Bronchial epithelial cell (primary cell): Measurements from ENCODE around the gene TMEM87A. TPM values are rescaled to one million over a fixed set of nuclear protein-coding genes. Genes with fewer than 3 reads are reported as not detected.

Experiments
- DNase-seq: peaks from one replicate; pipeline ENCODE4 v3.0.0-alpha.2; 2010; ENCODE audit warnings: low read depth
- FAIRE-seq: peaks from 2 replicates; lab custom pipeline; 2011; peaks lifted over from hg19 to GRCh38; lab: Jason Lieb, UNC
- H3K27me3 ChIP-seq: 2 replicates; pipeline ENCODE4 v1.5.1; 2011; ENCODE audit warnings: low read length; ENCODE audit not compliant: control insufficient read depth, insufficient read depth
- H3K36me3 ChIP-seq: 2 replicates; pipeline ENCODE4 v1.5.1; 2011; ENCODE audit warnings: low read length; ENCODE audit not compliant: control insufficient read depth, insufficient read depth
- H3K4me3 ChIP-seq: 2 replicates; pipeline ENCODE4 v1.5.1; 2011; ENCODE audit warnings: mild to moderate bottlenecking, low read depth, low read length, control low read depth
- CTCF ChIP-seq: IDR thresholded peaks from 2 replicates; pipeline ENCODE4 v1.5.1; 2011; ENCODE audit warnings: mild to moderate bottlenecking, moderate library complexity, low read length, control low read depth, inconsistent platforms; ENCODE audit not compliant: insufficient read depth, severe bottlenecking
- total RNA-seq: library from RNA; depleted of rRNA; stranded (reverse); fragments of >200 nt; gene quantifications from 2 replicates; pipeline ENCODE4 v1.2.1, GENCODE V29; 2014

TMEM87A gene
- total RNA-seq, 1 donor from 2014 or later: 156 TPM

DNA sequence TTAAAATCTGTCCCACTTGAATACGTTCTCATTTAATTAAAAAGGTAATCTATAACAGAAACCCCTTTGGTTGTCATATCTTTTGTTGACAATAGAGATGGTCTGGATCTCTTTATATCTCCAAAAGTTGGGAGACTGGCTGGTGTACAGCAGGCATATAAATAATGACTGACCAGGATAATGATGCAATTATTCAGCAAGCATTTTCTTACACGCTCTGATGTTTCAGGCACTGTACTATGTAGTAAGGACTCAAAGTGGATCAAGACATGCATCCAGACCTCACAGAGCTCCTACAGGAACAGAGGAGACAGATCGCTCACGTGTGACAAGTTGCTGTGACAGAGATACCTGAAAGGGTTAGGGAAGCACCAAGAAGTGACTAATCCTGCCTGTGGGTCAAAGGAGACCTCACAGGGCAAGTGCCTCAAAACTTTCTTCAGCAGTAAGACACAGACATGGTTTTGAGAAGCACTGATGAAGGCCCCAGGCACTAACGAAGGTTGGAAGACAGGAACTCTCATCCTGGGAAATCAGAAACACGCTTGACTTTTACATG lies 90.8 kb downstream of the TMEM87A start:
- DNase-seq (no peak), FAIRE-seq (no peak)
- no peak overlapping the region for H3K4me3 ChIP-seq
- peaks cover 17% of the 10 kb centered on the region for H3K36me3 ChIP-seq
- H3K27me3 ChIP-seq: no peaks in the 10 kb centered on the region
- no peak for TF ChIP-seq CTCF

DNA sequence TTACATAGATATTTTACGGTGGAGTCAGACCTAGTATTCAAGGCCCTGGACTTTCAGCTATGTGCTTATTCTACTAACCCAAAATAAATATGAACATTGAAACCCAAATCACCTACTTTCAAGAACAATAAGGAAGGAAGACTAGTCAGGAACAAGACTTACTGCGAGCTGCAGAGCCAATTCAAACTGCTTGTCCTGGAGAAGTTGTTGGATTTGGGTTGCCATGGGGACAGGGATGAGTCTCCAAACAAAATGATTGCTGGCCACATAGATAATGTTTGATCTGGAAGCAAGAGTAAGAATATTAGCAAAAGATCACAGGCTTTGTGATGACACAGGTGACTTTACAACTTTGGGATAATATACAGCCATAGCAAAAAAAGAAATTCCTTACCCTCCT lies 95.2 kb downstream of the TMEM87A start:
- H3K36me3 ChIP-seq: peaks cover 14% of the 10 kb centered on the region
- H3K27me3 ChIP-seq: no peaks in the 10 kb centered on the region
- no peak overlapping the region for H3K4me3 ChIP-seq
- TF ChIP-seq CTCF: no peak
- FAIRE-seq: no peak
- DNase-seq: no peak

GRCh38 chr15:42175671-42176070 lies 97.6 kb downstream of the TMEM87A start:
- H3K4me3 ChIP-seq: no peak overlapping the region
- H3K27me3 ChIP-seq: no peaks in the 10 kb centered on the region
- peaks cover 22% of the 10 kb centered on the region for H3K36me3 ChIP-seq
- DNase-seq (no peak), FAIRE-seq (no peak)
- TF ChIP-seq CTCF: no peak

DNA sequence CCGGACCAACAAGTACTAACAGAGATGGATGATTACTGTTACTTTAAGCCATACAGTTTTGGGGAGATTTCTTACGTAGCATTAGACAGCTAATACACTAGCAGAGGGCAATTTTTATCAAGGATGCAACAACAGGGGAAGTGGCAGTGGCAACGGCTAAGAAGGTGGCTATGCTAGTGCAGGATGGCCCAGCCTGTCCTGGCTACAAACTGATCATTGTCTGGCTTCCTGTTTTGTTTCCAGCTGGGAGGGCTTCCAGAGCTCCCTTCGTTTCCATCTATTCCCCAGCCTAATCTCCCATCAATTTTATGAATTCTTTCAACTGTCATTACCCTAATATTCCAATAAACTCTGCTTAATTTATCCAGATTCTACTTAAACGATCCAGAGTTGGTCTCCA lies 100.8 kb downstream of the TMEM87A start:
- H3K27me3 ChIP-seq: no peaks in the 10 kb centered on the region
- no peak for TF ChIP-seq CTCF
- no peak overlapping the region for H3K4me3 ChIP-seq
- DNase-seq (no peak), FAIRE-seq (no peak)
- H3K36me3 ChIP-seq: peaks cover 26% of the 10 kb centered on the region

DNA sequence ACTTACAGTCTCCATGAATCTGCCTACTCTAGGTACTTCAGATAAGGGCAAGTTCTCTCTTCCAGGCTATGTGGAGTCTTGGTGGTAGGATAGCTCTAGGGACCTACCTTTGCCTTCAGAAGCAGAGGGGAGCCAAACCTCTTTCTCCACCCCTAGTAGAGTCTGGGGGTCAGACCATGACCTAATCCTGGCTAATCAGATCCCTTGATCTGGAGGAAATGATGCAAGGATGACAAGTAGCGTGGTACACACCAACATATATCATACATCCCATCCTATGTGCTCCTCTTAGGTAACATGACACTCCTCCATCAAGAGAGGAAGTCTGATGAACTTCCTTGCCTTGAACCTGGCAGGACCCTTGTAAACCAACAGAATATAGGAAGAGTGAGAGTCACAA lies 101.4 kb downstream of the TMEM87A start:
- Histone ChIP-seq H3K36me3 (peaks cover 29% of the 10 kb centered on the region), H3K4me3 (no peak overlapping the region), H3K27me3 (no peaks in the 10 kb centered on the region)
- FAIRE-seq (no peak), DNase-seq (no peak)
- TF ChIP-seq CTCF: no peak

- FAIRE-seq (no peak), DNase-seq (no peak)
- no peak for TF ChIP-seq CTCF
- Histone ChIP-seq H3K4me3 (no peak overlapping the region), H3K27me3 (no peaks in the 10 kb centered on the region), H3K36me3 (peaks cover 31% of the 10 kb centered on the region)
Measured at GRCh38 chr15:42171122-42171521, 102.1 kb downstream of the TMEM87A start.
